ENCODE measurements around the gene RAD23A. TPM values are rescaled to one million over a fixed set of nuclear protein-coding genes. Genes with fewer than 3 reads are reported as not detected.

Gene RAD23A
- total and polyA plus RNA-seq, 9 of the 15 experiments (the other 6 are each of a cell fraction or from before 2014, with no cell fraction given) = 9.5 to 181 (median 101) TPM

- TF ChIP-seq GTF2B (IDR thresholded peaks at IDR 0.05; ENCODE audit: extremely low read depth, insufficient read length) (peak; percentile 82), NFYB (IDR thresholded peaks at IDR 0.05; ENCODE audit: extremely low read depth, insufficient read length) (peak; percentile 89), DNMT1 (IDR thresholded peaks at IDR 0.05) (no peak), UBTF (IDR thresholded peaks at IDR 0.05; ENCODE audit: borderline replicate concordance in 1 of 2, low read depth in 2 of 2, low read length in 2 of 2) (no peak), ZNF695 (CRISPR knock-in tag; IDR thresholded peaks at IDR 0.05) (peak; percentile 24; the same call in 1 of the 2 replicates), SIX5 (IDR thresholded peaks at IDR 0.05; ENCODE audit: borderline replicate concordance in 1 of 2, insufficient read depth in 1 of 2, low read depth in 1 of 2, low read length in 2 of 2) (no peak), TBL1XR1 (IDR thresholded peaks at IDR 0.05; ENCODE audit: low read length in 2 of 2) (peak; percentile 41 to 54; a peak in 1 of 4 replicates), ZNF444 (CRISPR knock-in tag; IDR thresholded peaks at IDR 0.05) (no peak), FOXJ3 (CRISPR knock-in tag; IDR thresholded peaks at IDR 0.05) (no peak), BRCA1 (IDR thresholded peaks at IDR 0.05) (no peak), BRCA1 (CRISPR knock-in tag; IDR thresholded peaks at IDR 0.05) (no peak), HDAC6 (IDR thresholded peaks at IDR 0.05; ENCODE audit: low read depth, low read length) (0 out of 2 replicates have a peak, but pooled peaks have one; percentile 58), TSHZ1 (CRISPR knock-in tag; IDR thresholded peaks at IDR 0.05) (no peak), KDM2B (CRISPR knock-in tag; IDR thresholded peaks at IDR 0.05) (no peak), GMEB1 (CRISPR knock-in tag; IDR thresholded peaks at IDR 0.05) (no peak; the same call in 1 of the 2 replicates), ILK (tag; IDR thresholded peaks at IDR 0.05; ENCODE audit: borderline replicate concordance, low read depth) (no peak), RAD21 (CRISPR knock-in tag; conservative IDR thresholded peaks at IDR 0.05 in 1 of 2, IDR thresholded peaks at IDR 0.05 in 1 of 2) (no peak), STAT5A (IDR thresholded peaks at IDR 0.05; ENCODE audit: borderline replicate concordance, low read length) (no peak)
Measured at GRCh38 chr19:12937927-12938778, 7.5 kb upstream of the RAD23A start, which contains the start of gene CALR (continued).

Measured in K562 (cell line).